GM10847 (cell line): ENCODE results near the gene PNPLA7.

Source experiments
- POLR2A ChIP-seq: IDR thresholded peaks from 2 replicates; pipeline ENCODE4 v1.6.1; 2011; ENCODE audit not compliant: insufficient read length; ENCODE audit errors: extremely low read depth

Gene PNPLA7

DNA sequence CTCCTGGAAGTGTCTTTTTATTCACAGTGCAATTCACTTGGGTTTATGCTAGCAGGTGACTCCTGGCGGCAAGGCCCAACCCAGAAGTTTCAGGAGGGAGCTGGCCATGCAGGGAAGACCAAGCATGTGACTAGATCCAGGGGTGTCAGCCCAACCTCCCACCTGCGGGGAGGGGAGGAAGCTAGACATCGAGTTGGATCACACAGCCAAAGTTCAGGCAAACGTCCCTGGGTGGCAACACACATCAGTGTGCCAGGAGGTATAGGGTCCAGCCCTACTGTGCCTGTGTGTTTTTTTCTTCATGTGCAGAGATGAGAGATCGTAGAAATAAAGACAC, 25.3 kb downstream of the PNPLA7 start:
- no peak for TF ChIP-seq POLR2A

DNA sequence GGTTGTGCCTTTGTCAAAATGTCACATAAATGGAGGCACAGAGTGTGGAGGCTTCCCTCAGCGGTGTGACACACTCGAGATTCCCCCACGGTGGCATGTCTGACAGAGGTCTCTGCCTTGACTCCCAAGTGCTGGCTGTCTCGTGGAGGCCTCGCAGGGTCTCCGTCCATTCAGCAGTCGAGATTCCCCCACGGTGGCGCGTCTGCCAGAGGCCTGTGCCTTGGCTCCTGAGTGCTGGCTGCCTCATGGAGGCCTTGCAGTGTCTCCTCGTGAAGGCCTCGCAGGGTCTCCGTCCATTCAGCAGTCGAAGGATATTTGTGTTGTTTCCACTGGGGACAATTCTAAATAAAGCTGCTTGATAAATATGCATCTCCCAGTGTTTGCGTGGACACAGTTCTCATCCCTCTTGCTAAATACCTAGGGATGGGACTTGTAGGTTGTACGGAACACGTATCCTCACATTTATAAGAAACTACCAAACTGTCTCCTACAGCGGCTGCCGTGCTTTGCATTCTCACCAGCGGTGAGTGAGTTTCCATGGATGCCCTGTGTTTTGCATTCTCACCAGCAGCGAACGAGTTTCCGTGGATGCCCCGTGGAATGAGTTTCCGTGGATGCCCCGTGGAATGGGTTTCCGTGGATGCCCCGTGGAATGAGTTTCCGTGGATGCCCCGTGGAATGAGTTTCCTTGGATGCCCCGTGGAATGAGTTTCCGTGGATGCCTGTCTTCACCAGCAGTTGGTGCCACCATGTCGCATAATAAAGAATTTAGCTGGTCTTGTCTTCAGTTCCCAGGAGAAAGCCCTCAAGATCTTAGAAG, 25.8 kb downstream of the PNPLA7 start:
- TF ChIP-seq POLR2A, result no peak

DNA sequence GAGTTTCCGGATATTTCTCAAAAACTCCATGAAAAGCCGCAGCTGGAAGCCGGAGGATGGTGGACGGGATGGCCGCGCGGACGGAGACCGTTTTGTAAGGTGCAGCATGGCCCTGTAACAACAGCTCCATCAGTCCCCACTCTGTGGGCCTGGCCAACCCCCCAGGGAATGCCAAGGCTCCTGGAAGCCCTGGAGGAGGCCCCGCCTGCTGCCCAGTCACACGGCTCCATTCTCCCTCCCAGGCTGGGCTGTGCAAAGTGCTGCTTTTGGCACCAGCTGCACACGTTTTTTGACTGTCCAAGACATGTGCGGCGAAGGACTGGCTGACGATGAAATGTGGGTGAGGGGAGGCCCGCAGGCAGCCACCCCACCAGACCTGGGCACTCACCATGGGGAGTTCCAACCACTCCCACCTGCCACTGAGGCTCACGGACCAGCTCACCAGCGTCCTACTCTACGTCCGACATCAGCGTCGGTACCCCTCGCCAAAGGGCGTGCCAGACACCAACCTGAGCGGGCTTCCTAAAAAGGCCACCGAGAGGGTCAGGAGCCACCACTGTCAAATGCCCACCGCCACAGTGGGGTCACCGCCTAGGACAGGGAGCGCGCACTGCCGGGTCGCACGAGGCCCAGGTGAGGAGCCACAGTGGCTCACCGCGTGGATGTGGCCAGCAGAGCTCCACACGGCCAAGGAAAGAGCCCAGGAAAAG, 27.3 kb downstream of the PNPLA7 start:
- TF ChIP-seq POLR2A, result no peak

DNA sequence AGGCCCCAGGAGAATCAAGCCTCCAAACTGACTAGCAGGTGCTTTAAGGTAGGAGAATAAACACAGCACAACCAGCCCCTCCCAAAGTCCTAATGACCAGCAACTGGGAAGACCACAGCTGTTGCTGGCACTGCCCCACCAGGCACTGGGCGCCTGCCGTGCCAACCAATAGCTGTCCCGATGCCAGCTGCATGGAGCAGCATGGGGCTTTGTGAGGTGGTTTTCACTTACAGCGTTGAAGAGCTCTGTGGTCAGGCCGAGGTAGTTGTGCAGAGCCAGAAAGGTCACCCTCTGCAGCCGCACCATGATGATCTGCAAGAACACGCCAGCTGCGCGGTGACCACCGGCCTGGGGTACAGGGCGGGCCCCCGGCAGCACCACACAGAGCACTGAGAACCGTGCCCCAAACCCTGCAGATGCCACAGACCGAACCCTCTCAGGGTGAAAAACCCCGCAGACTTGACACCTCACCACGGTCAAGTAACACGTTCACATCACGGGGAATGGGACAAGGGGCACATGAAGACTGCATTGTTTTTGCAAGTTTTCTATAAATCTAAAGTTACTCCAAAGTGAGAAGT, 28.7 kb downstream of the PNPLA7 start:
- TF ChIP-seq POLR2A, result no peak

DNA sequence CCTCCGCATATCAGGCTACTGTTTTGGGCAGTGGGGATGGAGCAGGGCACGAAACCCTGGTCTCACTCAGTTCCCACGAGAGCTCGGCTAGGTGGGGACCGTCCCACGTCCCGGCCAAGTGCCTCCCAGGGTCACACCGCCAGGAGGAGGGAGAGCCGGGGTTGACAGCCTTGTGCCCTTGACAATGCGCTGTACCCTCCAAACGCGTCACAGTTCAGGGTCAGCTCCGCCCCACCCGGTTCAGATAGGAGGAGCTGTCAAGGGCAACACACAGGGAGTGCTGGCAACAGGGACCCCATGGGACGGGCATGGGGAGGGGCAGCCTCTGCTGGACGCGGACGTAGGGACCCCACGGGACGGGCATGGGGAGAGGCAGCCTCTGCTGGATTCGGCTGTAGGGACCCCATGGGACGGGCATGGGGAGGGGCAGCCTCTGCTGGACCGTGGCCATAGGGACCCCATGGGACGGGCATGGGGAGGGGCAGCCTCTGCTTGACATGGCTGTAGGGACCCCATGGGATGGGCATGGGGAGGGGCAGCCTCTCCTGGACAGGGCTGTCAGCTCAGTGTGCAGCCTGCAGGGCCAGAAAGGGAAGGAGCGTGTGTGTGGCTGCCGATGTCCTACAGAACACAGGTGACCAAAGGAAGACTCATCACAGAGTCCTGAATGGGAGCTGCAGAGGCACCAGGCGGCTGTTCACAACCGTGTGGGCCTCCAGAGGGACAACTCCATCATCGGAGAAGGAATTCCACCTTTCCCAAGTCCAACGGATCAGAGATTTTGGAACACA, 29.4 kb downstream of the PNPLA7 start:
- no peak for TF ChIP-seq POLR2A

DNA sequence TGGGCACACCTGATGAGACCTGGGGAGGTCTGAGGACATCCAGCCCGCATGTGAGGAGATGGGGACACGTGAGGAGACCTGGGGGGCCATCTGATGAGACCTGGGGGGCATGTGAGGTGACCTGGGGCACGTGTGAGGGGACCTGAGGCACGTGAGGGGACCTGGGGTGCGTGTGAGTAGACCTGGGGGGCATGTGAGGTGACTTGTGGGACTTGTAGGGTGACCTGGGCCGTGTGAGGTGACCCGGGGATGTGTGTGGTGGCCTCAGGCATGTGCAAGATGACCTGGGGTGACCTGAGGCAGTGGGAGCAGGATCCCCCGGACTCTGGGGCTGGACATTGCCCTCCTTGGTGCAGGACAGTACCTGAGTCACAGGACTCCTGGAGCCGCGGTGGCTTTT, 30.6 kb downstream of the PNPLA7 start:
- TF ChIP-seq POLR2A, result no peak

DNA sequence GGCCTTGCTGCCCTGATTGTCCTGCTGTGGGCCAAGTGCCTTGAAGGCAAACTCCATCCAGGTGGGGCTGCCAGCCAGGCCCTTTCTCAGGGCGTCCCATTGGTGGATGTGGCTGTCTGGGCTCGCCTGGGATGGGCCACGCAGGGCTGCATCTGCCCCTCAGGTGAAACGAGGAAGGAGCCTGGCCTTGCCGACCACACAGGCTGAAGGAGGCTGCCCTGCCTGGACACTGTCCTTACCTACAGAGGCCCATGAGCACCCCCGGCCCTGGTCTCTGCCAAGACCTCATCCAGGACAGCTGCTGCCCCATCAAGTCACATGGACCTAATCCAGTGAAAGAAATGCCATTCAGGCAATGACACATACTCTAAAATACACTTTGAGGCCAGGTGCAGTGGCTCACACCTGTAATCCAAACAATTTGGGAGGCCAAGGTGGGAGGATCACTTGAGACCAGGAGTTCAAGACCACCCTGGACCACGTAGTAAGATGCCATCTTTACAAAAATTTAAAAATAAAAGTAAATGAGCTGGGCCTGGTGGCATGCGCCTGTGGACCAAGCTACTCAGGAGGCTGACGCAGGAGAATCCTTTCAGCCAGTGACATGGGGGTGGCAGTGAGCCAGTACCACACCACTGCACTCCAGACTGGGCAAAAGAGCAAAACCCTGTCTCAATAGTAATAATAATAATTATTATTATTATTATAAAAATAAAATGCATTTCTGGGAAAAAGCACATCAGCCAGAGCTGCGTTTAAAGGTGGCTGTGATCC, 33.9 kb downstream of the PNPLA7 start:
- TF ChIP-seq POLR2A, result no peak

DNA sequence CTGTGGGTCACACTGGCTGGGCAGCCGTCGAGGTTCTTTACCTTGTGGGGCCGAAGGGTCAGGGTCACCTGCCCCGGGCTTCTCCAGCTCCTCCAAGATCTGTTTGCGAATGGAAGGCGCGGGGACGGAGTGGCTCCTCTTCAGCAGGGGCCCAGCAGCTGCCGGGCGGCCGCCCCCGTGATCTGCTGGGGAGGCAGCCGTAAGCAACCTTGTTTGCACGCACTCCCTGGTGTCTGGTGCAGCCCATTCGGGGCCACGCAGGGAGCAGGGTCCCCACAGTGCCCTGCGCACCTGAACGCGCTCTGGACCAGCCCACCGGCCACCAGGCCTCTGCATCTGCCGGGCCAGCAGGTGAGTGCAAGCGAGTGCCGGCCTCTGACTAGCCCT, 34.9 kb downstream of the PNPLA7 start:
- TF ChIP-seq POLR2A, result no peak

DNA sequence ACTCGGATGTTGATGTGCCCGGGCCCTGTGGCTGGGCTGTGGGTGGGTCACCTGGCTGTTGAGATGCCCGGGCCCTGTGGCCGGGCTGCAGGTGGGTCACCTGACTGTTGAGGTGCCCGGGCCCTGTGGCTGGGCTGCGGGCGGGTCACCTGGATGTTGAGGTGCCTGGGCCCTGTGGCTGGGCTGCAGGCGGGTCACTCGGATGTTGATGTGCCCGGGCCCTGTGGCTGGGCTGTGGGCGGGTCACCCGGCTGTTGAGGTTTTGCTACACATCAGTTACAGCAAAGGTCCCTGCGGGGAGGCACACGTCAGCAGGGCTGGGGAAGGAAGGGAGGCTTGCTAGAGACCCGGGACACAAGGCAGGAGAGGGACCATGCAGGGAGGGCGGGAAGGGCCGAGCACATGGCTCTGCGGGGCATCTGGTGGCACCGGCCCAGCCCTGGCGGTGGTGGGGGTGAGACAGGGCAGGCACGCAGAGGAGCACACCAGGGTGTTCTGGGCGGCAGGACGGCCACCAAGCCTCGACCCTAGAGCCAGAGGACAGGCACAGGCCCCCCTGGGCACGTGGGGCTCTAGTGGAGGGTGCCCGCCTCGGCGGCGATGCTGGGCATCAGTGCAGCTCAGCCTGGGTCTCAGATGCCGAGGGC, 35.4 kb downstream of the PNPLA7 start:
- no peak for TF ChIP-seq POLR2A

DNA sequence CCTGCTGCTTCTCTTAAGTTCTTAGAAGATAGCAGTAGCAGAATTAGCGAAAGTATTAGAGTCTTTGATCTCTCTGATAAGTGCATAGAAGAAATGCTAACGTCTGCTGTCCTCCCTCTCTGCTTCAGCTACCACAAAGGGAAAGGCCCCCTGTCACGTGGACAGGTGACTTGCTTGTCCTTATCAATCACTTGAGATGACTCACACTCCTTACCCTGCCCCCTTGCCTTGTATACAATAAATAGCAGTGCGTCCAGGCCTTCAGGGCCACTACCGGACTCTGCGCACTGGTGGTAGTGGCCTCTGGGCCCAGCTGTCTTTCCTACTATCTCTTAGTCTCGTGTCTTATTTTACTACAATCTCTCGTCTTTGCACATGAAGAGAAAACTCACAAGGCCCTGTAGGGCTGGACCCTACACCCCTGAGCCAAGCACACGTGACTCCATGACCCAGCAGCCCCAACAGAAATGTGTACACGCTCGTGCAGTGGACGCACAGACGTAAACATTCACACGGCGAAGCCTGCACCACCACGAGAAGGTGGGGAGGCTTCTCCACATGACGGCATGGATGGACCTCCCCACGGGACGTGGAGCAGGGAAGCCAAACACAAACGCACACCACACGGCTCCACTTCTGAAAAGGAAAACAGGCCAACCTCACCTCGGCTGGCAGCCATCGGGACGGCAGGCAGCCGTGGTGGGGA, 38.3 kb downstream of the PNPLA7 start:
- TF ChIP-seq POLR2A, result no peak

DNA sequence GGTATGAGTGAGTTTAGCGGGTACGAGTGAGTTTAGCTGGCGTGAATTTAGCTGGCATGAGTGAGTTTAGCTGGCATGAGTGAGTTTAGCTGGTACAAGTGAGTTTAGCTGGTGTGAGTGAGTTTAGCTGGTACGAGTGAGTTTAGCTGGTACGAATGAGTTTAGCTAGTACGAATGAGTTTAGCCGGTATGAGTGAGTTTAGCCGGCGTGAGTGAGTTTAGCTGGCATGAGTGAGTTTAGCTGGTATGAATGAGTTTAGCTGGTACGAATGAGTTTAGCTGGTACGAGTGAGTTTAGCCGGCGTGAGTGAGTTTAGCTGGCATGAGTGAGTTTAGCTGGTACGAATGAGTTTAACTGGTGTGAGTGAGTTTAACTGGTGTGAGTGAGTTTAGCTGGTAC, 41.0 kb downstream of the PNPLA7 start:
- no peak for TF ChIP-seq POLR2A

DNA sequence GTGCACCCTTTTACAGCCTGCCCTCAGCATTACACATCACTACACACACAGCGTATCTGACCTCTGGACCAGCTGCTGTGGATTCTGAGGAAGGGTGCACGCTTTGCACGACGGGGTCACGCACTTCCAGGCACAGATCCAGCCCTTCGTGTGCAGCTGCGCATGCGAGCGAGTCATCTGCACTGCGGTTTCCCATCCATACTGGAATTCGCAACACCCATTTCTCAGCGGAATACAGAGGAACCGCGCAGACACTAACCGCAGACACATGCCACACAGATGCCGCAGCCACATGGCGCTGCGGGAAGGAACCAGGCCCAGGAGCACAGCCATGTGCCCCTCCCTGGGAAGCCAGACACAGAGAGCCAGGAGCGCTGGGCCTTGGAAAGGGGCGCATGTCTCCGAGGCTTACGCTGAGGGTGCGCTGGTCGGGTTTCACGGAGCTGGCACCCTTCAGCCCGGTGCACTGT, 43.5 kb downstream of the PNPLA7 start:
- no peak for TF ChIP-seq POLR2A

DNA sequence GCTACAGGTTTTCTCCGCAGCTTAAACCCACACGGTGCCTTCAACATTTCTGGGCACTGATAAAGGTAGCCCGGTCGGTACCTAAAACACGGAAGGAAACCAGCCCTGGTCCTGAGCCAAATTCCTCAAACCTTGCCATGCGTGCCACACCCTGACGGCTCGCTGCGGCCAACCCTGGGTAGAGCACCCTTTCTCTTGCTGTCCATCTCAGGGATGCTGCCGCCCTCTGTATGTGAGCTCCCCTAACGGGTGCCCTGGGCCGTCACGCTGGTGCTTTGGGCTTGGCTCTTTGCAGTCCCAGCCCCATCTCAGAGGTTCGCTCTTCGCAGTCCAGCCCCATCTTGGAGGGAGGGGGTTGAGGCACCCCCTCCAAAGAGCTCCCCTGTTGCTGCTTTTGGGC, 43.9 kb downstream of the PNPLA7 start:
- no peak for TF ChIP-seq POLR2A

DNA sequence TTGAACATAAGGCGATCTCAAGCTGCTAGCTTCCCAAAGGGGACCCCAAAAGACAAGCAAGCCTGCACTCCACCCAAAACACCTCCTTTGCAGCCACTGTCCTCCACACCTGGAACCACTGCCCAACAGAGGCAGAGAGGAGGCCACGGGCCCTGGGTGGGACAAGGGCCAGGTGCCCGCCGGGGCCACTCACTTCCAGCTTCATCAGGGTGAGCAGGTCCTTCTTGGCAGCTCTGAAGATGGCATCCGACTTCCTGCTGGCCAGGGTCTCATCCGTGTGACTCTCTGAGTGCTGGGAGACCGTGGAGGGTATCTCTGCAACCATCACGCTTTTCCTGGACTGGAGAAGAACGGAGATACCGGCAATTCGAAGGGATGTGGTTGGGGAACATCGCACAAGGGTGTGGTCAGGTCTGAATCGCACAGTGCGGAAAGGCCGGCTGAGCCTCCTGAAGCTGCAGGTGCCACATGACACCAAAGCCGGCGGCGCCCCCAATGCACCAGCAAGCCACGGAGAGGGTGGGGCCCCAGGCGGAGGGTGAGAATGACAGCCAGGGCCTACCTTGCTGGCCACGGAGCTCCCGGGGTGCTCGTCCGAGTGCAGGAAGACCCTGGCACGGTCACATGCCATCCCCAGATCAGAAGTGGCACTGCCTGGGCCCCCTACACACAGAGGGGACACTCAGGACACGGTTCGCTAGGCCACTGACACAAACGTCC, 44.6 kb downstream of the PNPLA7 start:
- no peak for TF ChIP-seq POLR2A

DNA sequence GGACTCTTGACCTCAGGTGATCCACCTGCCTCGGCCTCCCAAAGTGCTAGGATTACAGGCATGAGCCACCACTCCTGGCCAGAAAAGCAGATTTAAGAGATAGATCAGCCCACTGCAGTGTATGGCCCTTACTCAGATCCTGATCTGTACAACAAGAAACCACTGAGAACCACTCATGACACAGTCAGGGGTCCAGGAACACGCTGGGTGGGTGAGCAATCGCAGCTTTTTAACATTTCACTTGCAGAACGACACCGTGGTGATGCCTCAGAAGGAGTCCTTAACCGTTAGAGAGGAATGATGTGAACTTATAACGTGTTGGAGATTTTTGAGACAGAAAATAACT, 45.8 kb downstream of the PNPLA7 start:
- TF ChIP-seq POLR2A, result no peak
